Mammary epithelial cell (primary cell): ENCODE results near the gene ARIH2.

Experiments used
- EZH2 ChIP-seq: IDR thresholded peaks from 2 replicates; pipeline ENCODE4 v1.6.1; 2012; ENCODE audit warnings: low read length, inconsistent platforms, borderline replicate concordance
- TF ChIP-seq, protein P1 (sequence below), 2 donors: IDR thresholded peaks in 1 of 2; conservative IDR thresholded peaks in 1 of 2; 2 replicates each; pipeline ENCODE4 v1.5.1; 2011 to 2012; ENCODE audit warnings: inconsistent platforms in 2 of 2, low read length in 2 of 2, mild to moderate bottlenecking in 2 of 2, control low read depth in 1 of 2, low read depth in 1 of 2; ENCODE audit not compliant: insufficient read depth in 1 of 2; ENCODE audit errors: extremely low read depth in 1 of 2

DNA sequence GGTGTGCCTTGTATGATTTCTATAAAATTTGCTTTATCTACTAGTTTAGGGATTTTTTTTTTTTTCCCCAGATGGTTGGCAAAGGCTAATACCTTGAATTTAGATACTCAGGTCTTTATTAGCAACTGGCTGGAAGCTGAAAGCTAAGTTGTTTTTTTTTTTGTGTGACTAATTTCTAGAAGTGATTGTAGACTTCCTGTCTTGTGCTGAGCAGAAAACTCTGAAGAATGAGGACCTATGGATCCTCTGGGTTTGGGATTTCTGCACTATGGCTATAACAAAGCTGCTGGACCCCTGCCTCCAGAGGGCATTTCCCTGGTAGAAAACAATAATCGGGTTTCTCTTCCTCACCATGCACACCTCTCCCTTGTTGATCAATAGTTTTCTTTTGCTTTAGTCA, 10.0 kb downstream of the ARIH2 start:
- TF ChIP-seq, protein P1, sequence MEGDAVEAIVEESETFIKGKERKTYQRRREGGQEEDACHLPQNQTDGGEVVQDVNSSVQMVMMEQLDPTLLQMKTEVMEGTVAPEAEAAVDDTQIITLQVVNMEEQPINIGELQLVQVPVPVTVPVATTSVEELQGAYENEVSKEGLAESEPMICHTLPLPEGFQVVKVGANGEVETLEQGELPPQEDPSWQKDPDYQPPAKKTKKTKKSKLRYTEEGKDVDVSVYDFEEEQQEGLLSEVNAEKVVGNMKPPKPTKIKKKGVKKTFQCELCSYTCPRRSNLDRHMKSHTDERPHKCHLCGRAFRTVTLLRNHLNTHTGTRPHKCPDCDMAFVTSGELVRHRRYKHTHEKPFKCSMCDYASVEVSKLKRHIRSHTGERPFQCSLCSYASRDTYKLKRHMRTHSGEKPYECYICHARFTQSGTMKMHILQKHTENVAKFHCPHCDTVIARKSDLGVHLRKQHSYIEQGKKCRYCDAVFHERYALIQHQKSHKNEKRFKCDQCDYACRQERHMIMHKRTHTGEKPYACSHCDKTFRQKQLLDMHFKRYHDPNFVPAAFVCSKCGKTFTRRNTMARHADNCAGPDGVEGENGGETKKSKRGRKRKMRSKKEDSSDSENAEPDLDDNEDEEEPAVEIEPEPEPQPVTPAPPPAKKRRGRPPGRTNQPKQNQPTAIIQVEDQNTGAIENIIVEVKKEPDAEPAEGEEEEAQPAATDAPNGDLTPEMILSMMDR (conservative IDR thresholded peaks at IDR 0.05 in 1 of 2, IDR thresholded peaks at IDR 0.05 in 1 of 2; ENCODE audit: extremely low read depth in 1 of 2, insufficient read depth in 1 of 2, low read depth in 1 of 2, low read length in 2 of 2) = no peak
- no peak for TF ChIP-seq EZH2
